ENCODE results near the gene FGF19.

- TF ChIP-seq CTCF (conservative IDR thresholded peaks at IDR 0.05 in 1 of 2, IDR thresholded peaks at IDR 0.05 in 1 of 2; ENCODE audit: low read depth in 1 of 2, low read length in 2 of 2), result no peak
- TF ChIP-seq EZH2 (IDR thresholded peaks at IDR 0.05; ENCODE audit: low read length, missing control alignments), result no peak
Observed at GRCh38 chr11:69691463-69691862, 12.4 kb downstream of the FGF19 start.

Data from fibroblast of lung (primary cell).